GM13977 (cell line): ENCODE results near the gene BHLHE40.

ENCODE experiments used
- DNase-seq: peaks from one replicate; pipeline ENCODE4 v3.0.0; 2012; ENCODE audit warnings: low spot score
- CTCF ChIP-seq: IDR thresholded peaks from 2 replicates; pipeline ENCODE4 v1.5.1; 2012; ENCODE audit warnings: mild to moderate bottlenecking, control low read depth; ENCODE audit not compliant: insufficient read depth; ENCODE audit errors: extremely low read depth, missing control alignments
- in situ Hi-C: fragments of 300-500 bp; cut with MboI; formaldehyde crosslinking; loops from one replicate; pipeline ENCODE4 v1.12.0; 2022; ENCODE audit warnings: low sequenced_read_pairs, low pct_unique_long_range_greater_than_20kb, mixed read lengths, inconsistent platforms; ENCODE audit not compliant: unreplicated experiment

BHLHE40 gene

DNA sequence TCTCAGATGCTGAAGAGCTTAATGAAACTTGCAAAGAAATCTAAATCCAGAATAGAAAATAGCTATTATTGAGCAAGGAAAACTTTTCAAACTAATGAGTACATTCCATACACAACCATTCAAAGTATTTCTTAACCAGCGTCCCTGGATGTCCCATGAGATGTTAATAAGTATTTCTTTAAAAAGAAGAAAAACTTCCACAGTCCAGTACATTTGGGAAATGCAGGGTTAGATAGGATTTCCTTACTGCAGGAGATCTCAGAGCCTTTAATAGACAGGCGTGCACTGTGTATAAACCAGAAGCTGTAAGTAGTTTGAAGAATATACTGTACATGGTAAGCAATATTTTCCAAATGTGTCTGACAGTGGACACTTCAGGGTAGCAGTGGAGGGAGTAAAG is 29.6 kb upstream of the BHLHE40 start:
- no peak for TF ChIP-seq CTCF
- no peak for DNase-seq
- in situ Hi-C loops, result no loop called here

DNA sequence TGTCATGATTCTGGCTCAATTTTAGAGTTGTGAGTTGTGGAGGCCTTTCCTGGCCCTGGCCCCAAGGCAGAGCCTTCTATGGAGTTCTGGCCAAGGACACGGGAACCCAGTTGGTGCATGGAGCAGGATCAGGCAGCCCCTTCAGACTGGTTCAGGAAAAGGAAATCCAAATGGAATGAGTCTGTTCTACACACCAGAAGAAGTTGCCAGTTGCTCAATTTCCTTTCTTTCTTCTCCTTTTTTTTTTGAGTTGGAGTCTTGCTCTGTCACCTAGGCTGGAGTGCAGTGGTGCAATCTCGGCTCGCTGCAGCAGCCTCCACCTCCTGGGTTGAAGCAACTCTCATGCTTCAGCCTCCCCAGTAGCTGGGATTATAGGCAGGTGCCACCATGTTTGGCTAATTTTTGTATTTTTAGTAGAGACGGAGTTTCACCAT is 28.9 kb upstream of the BHLHE40 start:
- in situ Hi-C loops, result no loop called here
- no peak for TF ChIP-seq CTCF
- DNase-seq, result no peak

DNA sequence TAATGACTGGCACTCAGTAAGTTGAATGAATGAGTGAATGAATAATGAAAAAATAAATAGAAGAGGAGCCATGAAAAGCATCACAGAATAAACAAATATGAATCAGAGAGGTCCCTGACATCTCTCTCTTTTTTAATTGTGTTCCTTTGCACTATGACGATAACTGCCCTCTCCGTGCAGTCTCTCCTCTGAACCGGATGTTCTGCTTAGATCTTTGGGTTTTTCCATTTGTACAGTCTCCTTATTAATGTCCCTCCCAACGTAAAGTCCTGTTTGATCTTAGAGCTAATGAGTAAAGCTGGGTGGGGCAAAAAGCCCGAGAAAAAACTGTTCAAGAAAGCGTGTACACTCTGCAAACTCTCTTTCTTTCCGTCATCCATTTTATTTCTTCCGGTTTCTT is 28.3 kb upstream of the BHLHE40 start:
- in situ Hi-C loops, result no loop called here
- no peak for DNase-seq
- no peak for TF ChIP-seq CTCF

DNA sequence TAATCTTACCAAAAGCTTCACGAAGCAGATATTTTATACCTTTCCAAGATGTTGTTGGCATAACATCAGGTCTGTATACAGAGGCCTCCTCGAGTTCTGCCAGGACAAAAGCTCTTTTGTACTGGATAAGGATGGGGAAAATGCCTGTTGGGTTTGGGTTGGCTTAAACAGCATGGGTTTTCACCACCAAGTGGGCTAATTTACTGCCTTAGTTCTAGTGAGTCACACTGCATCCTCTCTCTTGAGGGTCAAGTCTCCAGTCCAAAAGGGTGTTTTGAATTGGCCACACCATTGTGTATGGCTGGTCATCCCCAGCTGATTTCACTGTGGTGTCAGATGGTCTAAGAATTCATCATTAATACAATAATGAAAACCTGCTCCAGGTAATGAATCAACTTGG is 26.1 kb upstream of the BHLHE40 start:
- TF ChIP-seq CTCF, result no peak
- in situ Hi-C loops, result no loop called here
- no peak for DNase-seq

GRCh38 chr3:4954256-4955000 is 24.8 kb upstream of the BHLHE40 start:
- TF ChIP-seq CTCF, result no peak
- in situ Hi-C loops, result no loop called here
- no peak for DNase-seq

- in situ Hi-C loops, result no loop called here
- no peak for DNase-seq
- no peak for TF ChIP-seq CTCF
Observed at GRCh38 chr3:4956099-4956498, 23.1 kb upstream of the BHLHE40 start.
